ENCODE data around the gene CCNL1. TPM values are rescaled to one million over a fixed set of nuclear protein-coding genes. Genes with fewer than 3 reads are reported as not detected.

CCNL1 gene
- total RNA-seq, 1 donor from 2014 or later, result 116 TPM

DNA sequence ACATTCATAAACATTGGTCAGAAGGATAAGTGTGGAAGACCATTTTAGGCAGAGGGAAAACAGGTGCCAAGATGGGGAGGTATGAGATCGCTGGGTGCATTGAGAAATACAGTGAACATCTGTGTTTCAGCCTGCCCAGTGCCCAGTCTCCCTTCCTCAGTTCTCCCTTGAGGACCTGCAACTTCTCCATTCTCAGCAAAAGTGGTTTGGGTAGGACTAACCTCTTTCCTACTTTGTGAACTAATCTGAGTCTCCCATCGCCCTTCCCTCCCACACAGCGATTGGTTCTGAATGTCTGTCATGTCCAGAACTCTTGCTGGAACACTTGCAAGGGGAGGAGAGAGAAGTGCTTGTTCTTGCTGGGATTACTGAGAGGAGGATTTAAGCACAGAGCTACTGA is 10.9 kb upstream of the CCNL1 start:
- TF ChIP-seq CTCF (IDR thresholded peaks at IDR 0.05), result no peak
- peaks cover 9% of the 10 kb centered on the region for H3K4me1 Mint-ChIP-seq (ENCODE audit: unreplicated experiment)
- no peaks in the 10 kb centered on the region for H3K9me3 Mint-ChIP-seq (ENCODE audit: unreplicated experiment)
- no peak for DNase-seq (ENCODE audit: extremely low spot score, unreplicated experiment)
- no peak overlapping the region for H3K27ac Mint-ChIP-seq (ENCODE audit: unreplicated experiment)
- H3K4me3 Mint-ChIP-seq (ENCODE audit: unreplicated experiment), result no peak overlapping the region
- H3K36me3 Mint-ChIP-seq (ENCODE audit: unreplicated experiment), result no peaks in the 10 kb centered on the region
- H3K27me3 Mint-ChIP-seq (ENCODE audit: unreplicated experiment), result peaks cover 4% of the 10 kb centered on the region

DNA sequence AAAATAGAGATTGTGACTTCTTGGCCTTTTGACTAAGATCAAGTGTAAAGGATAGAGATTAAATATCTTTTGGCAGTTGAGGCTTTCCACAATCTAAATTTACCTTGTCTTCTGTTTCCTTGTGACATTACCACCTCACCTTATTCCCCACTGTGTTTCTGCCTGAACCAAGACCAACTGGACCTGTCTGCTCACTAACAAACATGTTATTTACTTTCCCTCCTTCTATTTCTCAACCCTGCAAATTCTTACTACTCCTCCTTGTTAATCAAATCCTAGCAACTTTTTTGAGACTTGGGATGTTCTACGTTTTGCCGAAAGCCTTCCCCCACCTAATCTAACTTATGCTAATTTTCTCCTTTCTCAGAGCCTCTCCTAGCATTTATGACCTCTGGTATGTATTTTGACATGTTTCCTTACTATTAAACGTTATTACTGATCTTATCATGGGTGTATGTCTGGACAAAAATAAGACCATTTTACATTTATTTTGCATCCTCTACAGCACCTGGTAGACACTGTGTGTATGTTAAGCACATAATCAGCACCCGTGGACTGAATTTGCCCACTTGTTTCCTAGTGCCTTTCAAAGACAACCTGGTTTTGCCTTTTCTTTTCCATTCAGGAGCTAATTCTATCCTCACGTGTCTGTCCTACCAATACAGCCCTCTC is 7.6 kb upstream of the CCNL1 start:
- Mint-ChIP-seq H3K27me3 (ENCODE audit: unreplicated experiment) (peaks cover 4% of the 10 kb centered on the region), H3K4me1 (ENCODE audit: unreplicated experiment) (no peaks in the 10 kb centered on the region), H3K36me3 (ENCODE audit: unreplicated experiment) (no peaks in the 10 kb centered on the region), H3K9me3 (ENCODE audit: unreplicated experiment) (no peaks in the 10 kb centered on the region), H3K27ac (ENCODE audit: unreplicated experiment) (no peak overlapping the region), H3K4me3 (ENCODE audit: unreplicated experiment) (no peak overlapping the region)
- no peak for DNase-seq (ENCODE audit: extremely low spot score, unreplicated experiment)
- TF ChIP-seq CTCF (IDR thresholded peaks at IDR 0.05), result no peak

DNA sequence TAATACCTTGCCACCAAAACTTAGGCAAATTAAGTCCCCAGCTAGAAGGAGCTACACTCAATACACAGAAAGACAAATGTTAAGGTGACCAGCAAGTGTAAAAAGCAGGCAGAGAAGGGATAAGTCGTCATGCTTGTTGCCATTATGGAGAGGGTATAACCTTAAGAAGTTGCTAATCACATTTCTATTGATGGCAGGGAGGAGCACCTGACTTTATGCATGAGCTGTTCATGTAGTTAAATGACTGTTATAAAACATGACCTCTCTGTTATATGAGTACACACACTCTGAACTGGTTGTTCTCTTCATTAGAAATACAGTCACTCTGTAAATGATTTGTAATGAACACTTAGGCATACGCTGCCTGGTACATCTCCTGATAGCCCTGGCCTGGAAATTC is 6.6 kb upstream of the CCNL1 start:
- TF ChIP-seq CTCF (IDR thresholded peaks at IDR 0.05), result no peak
- H3K36me3 Mint-ChIP-seq (ENCODE audit: unreplicated experiment), result no peaks in the 10 kb centered on the region
- no peak overlapping the region for H3K27ac Mint-ChIP-seq (ENCODE audit: unreplicated experiment)
- DNase-seq (ENCODE audit: extremely low spot score, unreplicated experiment), result no peak
- no peak overlapping the region for H3K4me3 Mint-ChIP-seq (ENCODE audit: unreplicated experiment)
- peaks cover 4% of the 10 kb centered on the region for H3K27me3 Mint-ChIP-seq (ENCODE audit: unreplicated experiment)
- H3K4me1 Mint-ChIP-seq (ENCODE audit: unreplicated experiment), result no peaks in the 10 kb centered on the region
- H3K9me3 Mint-ChIP-seq (ENCODE audit: unreplicated experiment), result no peaks in the 10 kb centered on the region

GRCh38 chr3:157166115-157166514 is 6.2 kb upstream of the CCNL1 start:
- no peak overlapping the region for H3K4me3 Mint-ChIP-seq (ENCODE audit: unreplicated experiment)
- H3K36me3 Mint-ChIP-seq (ENCODE audit: unreplicated experiment), result no peaks in the 10 kb centered on the region
- H3K27ac Mint-ChIP-seq (ENCODE audit: unreplicated experiment), result no peak overlapping the region
- TF ChIP-seq CTCF (IDR thresholded peaks at IDR 0.05), result no peak
- no peaks in the 10 kb centered on the region for H3K9me3 Mint-ChIP-seq (ENCODE audit: unreplicated experiment)
- no peak for DNase-seq (ENCODE audit: extremely low spot score, unreplicated experiment)
- peaks cover 1% of the 10 kb centered on the region for H3K27me3 Mint-ChIP-seq (ENCODE audit: unreplicated experiment)
- peaks cover 4% of the 10 kb centered on the region for H3K4me1 Mint-ChIP-seq (ENCODE audit: unreplicated experiment)

DNA sequence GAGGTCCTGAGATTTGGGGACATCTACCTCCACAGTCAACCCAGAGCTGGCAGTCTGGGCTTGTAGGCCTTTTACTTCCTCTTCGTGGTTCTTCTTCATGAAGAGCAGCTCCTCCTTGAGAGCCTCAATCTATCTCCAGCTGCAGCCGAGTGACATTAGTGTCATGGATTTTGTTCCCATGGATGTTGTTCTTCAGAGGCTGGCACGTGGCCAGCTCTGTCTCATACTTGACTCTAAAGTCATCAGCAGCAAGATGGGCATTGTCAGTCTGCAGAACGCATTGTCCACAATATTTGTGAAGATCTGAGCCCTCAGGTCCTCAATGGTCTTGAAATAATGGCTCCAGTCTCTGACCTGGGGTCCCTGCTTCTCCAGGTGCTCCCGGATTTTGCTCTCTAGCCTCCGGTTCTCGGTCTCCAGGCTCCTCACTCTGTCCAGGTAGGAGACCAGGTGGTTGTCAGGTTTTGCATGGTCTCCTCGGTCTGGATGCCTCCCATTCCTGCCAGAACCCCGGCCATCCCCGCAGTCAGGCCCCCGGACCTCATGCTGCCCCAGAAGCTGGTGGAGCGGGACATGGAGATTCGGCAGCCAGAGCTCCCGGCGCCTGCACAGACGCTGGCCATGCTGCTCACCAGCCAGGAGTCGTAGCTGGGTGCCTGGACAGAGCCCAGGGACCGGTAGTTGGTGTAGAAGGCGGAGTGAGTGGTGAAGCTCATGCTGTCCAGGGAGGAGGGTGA is 3.4 kb upstream of the CCNL1 start:
- Mint-ChIP-seq H3K4me1 (ENCODE audit: unreplicated experiment) (peaks cover 15% of the 10 kb centered on the region), H3K27me3 (ENCODE audit: unreplicated experiment) (no peaks in the 10 kb centered on the region), H3K4me3 (ENCODE audit: unreplicated experiment) (no peak overlapping the region), H3K9me3 (ENCODE audit: unreplicated experiment) (no peaks in the 10 kb centered on the region), H3K36me3 (ENCODE audit: unreplicated experiment) (peaks cover 5% of the 10 kb centered on the region), H3K27ac (ENCODE audit: unreplicated experiment) (no peak overlapping the region)
- no peak for TF ChIP-seq CTCF (IDR thresholded peaks at IDR 0.05)
- DNase-seq (ENCODE audit: extremely low spot score, unreplicated experiment), result no peak
